Astrocyte of the cerebellum (primary cell): ENCODE results near the gene HBZ.

ENCODE experiments used
- DNase-seq: peaks from one replicate; pipeline ENCODE4 v3.0.0-alpha.2; 2011; ENCODE audit warnings: low read depth
- H3K4me3 ChIP-seq: 2 replicates; pipeline ENCODE4 v1.5.1; 2011; ENCODE audit warnings: mild to moderate bottlenecking, low read depth, low read length, moderate library complexity
- CTCF ChIP-seq: IDR thresholded peaks from 2 replicates; pipeline ENCODE4 v1.5.1; 2012; ENCODE audit warnings: low read length, low read depth, moderate library complexity, mild to moderate bottlenecking; ENCODE audit errors: missing control alignments
- in situ Hi-C: cut with HindIII; loops from 2 replicates; pipeline ENCODE4 v1.10.0; 2017; ENCODE audit warnings: low sequenced_read_pairs

The HBZ gene

GRCh38 chr16:114327-114726, 38.1 kb upstream of the HBZ start:
- in situ Hi-C loops, result no loop called here
- no peak overlapping the region for H3K4me3 ChIP-seq
- no peak for DNase-seq
- no peak for TF ChIP-seq CTCF

DNA sequence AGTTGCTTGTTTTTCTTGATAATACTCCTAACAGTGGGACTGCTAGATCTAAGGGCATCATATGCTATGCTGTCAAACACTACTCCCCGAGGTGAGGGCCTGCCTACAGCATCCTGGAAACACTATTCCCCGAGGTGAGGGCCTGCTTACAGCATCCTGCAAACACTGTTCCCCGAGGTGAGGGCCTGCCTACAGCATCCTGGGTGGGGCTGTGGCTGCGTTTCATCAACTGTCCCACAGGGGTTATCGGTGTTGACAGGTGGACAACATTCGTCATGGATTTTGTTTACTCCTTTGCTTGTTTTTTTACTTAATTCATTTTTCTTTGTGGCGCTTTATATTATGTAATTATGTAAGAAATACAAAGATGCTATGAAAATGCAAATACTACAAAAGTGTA, 36.4 kb upstream of the HBZ start:
- no peak for DNase-seq
- no peak for TF ChIP-seq CTCF
- no peak overlapping the region for H3K4me3 ChIP-seq
- in situ Hi-C loops, result no loop called here

DNA sequence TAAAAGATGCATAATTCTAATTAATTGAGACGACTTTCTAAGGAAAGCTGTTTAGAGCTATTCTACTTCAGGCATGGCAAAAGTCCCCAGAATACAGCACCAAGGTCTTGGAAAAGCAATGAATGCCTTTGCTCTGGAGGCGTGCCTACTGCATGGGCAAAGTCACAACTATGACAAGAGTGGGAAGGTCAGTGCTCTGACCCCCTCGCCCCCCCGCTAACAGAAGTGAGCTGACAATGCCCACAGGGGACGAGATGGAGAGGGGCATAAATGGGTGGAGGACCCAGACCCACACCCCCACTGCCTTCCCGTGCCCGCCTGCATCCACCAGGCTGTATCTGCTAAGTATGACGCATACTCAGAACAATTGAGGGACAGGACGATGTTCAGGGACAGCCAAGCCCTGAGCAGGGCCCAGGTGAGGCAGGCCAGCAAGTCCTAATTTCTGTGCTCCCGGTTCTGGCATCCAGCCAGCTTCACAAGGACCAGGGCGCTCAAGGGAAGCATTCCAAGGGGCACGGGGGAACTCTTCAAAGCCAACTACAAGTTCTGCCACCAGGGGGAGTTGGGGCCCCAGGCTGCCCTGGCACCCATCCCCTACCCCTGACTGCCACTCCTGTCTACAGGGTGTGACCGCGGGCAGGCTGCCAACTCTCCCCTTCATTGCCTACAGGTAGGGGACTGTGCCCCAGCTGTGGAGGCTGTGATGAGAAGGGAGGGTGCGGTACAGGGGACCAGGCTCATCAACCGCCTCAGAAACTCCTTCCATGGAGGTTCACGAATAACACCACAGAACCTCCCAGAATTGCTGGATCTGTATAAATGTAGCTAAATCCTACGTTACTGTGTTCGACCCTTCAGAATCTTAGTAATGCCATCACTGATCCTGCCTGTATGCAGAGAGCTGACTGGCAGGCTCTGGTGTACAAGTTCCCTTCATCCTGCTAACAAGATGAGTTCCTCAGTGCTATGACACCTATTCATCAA, 34.8 kb upstream of the HBZ start:
- peak; percentile 74 for TF ChIP-seq CTCF
- H3K4me3 ChIP-seq, result no peak overlapping the region
- DNase-seq, result no peak
- in situ Hi-C loops, result no loop called here

- no peak for TF ChIP-seq CTCF
- H3K4me3 ChIP-seq, result no peak overlapping the region
- DNase-seq, result no peak
- in situ Hi-C loops, result no loop called here
Measured at GRCh38 chr16:118857-119256, 33.6 kb upstream of the HBZ start.

DNA sequence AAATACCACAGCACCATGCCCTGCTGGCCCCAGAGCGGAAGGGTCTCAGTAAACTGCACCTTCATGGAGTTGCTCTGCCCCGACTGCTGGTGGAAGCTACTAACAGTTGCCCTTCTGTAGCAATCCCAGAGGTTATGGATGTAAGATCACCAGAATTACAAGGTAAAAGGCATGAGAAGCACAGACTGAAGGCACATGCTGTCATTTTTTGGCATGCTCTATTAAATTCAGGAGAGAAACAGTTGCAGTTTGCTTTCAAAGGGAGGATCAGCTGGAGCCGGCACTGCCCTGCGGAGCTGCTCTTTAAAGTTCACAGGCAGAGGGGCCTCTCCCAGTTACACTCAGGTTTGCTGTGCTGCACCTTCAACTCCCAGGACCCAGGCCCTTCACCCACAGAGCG, 33.1 kb upstream of the HBZ start:
- DNase-seq, result no peak
- TF ChIP-seq CTCF, result no peak
- in situ Hi-C loops, result no loop called here
- H3K4me3 ChIP-seq, result no peak overlapping the region

GRCh38 chr16:119835-120491, 32.5 kb upstream of the HBZ start:
- TF ChIP-seq CTCF, result no peak
- in situ Hi-C loops, result no loop called here
- no peak overlapping the region for H3K4me3 ChIP-seq
- DNase-seq, result no peak
